Measurements from ENCODE around the gene MEI4.

The MEI4 gene

GRCh38 chr6:77626426-77626825 lies 26.4 kb upstream of the MEI4 start:
- TF ChIP-seq CTCF (conservative IDR thresholded peaks at IDR 0.05) (no peak), ZFX (IDR thresholded peaks at IDR 0.05) (no peak)
- no peak overlapping the region for H3K27ac ChIP-seq

GRCh38 chr6:77630014-77630413 lies 22.8 kb upstream of the MEI4 start:
- TF ChIP-seq CTCF (conservative IDR thresholded peaks at IDR 0.05) = no peak
- TF ChIP-seq ZFX (IDR thresholded peaks at IDR 0.05) = no peak

GRCh38 chr6:77633471-77633870 lies 19.4 kb upstream of the MEI4 start:
- TF ChIP-seq ZFX (IDR thresholded peaks at IDR 0.05) = no peak
- no peak for TF ChIP-seq CTCF (conservative IDR thresholded peaks at IDR 0.05)
- no peak overlapping the region for H3K27ac ChIP-seq

More at GRCh38 chr6:77630014-77630413, 22.8 kb upstream of the MEI4 start:
- no peak overlapping the region for H3K27ac ChIP-seq

DNA sequence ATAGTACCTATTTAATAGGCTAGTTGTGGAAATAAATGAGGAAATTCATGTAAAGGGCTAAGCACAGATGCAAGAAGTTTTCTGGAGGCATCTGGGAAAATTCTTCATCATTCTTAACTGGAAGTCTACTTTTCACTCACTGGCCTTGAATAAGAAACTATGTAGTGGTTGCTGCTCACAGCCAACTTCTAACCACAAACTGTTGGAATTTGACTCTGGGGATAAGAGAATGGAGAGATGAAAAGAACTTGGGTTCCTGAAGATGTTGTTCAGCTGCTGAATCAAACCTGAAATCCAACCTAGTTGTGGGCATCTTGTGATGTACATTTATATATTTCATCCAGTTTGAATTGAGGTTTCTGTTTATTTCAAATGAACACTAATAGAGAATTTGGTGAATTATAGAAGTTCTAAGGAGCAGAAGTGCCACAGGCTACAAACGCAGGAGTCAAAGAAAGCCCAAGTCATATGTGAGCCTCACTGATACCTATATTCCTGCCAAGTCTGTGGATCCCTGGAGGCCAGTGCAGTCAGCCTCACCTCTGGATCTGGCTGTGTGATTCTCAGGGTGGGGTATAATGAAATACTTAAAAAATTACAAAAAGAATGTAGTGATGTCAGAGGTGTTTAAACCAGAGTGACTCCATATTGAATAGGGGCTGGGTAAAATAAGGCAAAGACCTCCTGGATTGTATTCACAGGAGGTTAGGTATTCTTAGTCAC lies 18.7 kb upstream of the MEI4 start:
- TF ChIP-seq CTCF (conservative IDR thresholded peaks at IDR 0.05) (no peak), ZFX (IDR thresholded peaks at IDR 0.05) (no peak)
- H3K27ac ChIP-seq = no peak overlapping the region

DNA sequence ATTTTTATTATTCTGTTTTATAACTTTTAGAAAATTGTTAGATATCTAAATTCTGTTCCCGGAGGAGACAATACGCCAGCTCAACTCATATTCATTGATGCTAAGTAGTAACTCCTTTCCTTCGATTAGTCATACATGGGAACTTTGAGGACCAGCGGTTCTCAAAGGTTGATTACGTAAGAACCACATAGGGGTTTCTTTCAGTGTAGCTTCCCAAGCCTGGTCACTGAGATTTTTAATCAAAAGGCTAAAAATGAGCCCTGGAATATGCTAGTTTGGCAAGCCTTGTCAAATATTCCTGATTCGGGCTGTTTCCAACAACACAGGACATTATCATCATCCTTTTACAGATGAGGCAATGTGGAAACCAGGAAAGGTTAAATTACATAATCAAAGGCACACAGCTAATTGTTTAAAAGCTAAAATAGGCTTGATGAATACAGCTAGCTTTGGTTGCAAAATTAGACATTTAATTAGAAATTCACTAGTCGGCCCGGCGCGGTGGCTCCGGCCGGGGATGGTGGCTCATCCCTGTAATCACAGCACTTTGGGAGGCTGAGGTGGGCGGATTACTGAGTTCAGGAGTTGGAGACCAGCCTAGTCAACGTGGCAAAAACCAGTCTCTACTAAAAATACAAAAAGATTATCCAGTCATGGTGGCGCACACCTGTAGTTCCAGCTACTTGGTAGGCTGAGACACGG lies 14.6 kb upstream of the MEI4 start:
- H3K27ac ChIP-seq = no peak overlapping the region
- TF ChIP-seq CTCF (conservative IDR thresholded peaks at IDR 0.05) = no peak
- TF ChIP-seq ZFX (IDR thresholded peaks at IDR 0.05) = no peak

- no peak for TF ChIP-seq ZFX (IDR thresholded peaks at IDR 0.05)
- no peak for TF ChIP-seq CTCF (conservative IDR thresholded peaks at IDR 0.05)
Observed at GRCh38 chr6:77644102-77644705, 8.6 kb upstream of the MEI4 start.

GRCh38 chr6:77650098-77650663 lies 2.7 kb upstream of the MEI4 start:
- H3K27ac ChIP-seq = no peak overlapping the region
- TF ChIP-seq CTCF (conservative IDR thresholded peaks at IDR 0.05) (no peak), ZFX (IDR thresholded peaks at IDR 0.05) (no peak)

More at GRCh38 chr6:77644102-77644705, 8.6 kb upstream of the MEI4 start:
- H3K27ac ChIP-seq = no peak overlapping the region

Measured in C4-2B (cell line).